ENCODE data around the gene NF2.
A peak's percentile ranks its signal among the peaks of the same experiment; 100 is the strongest.

The NF2 gene

DNA sequence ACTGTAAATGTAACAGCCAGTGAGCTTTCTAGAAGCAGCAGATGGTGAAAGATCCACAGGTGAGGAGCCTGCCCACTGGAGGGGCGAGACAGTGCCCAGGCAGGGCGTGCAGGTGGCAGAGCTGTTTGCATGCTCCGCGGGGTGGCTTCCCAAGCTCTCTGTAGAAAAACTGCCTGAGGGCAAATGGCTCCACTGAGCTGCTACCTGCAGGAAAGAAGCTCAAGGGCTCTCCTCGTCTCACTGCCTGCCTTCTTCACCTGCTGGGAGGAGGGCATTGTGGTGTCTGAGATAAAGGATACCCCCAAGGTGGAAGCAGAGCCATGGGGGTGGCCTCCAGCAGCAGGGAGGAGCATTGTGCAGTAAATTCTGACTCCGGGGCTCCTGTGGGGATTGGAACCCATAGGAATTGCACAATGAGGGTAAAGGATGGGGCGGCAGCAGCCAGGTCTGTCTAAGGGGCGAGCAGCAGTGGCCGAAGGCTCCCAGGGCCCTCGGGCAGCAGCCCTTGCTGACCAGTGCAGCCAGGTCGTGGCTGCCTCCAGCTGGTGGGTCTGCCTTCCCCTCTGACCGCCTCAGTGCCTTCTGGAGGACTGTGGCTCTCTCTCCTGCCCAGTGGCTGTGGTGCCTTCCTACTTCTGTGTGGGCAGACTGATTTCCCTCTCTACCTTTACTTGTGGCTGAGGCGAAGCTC is 88.3 kb downstream of the NF2 start:
- TF ChIP-seq, protein P1, sequence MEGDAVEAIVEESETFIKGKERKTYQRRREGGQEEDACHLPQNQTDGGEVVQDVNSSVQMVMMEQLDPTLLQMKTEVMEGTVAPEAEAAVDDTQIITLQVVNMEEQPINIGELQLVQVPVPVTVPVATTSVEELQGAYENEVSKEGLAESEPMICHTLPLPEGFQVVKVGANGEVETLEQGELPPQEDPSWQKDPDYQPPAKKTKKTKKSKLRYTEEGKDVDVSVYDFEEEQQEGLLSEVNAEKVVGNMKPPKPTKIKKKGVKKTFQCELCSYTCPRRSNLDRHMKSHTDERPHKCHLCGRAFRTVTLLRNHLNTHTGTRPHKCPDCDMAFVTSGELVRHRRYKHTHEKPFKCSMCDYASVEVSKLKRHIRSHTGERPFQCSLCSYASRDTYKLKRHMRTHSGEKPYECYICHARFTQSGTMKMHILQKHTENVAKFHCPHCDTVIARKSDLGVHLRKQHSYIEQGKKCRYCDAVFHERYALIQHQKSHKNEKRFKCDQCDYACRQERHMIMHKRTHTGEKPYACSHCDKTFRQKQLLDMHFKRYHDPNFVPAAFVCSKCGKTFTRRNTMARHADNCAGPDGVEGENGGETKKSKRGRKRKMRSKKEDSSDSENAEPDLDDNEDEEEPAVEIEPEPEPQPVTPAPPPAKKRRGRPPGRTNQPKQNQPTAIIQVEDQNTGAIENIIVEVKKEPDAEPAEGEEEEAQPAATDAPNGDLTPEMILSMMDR (IDR thresholded peaks at IDR 0.05; ENCODE audit: low read depth, low read length), result no peak
- DNase-seq, result no peak
- Histone ChIP-seq H3K4me1 (peaks cover 26% of the 10 kb centered on the region), H3K9me3 (no peaks in the 10 kb centered on the region), H3K36me3 (peaks cover 27% of the 10 kb centered on the region), H3K27me3 (no peaks in the 10 kb centered on the region), H3K4me3 (ENCODE audit: low read depth, low read length) (no peak overlapping the region)

DNA sequence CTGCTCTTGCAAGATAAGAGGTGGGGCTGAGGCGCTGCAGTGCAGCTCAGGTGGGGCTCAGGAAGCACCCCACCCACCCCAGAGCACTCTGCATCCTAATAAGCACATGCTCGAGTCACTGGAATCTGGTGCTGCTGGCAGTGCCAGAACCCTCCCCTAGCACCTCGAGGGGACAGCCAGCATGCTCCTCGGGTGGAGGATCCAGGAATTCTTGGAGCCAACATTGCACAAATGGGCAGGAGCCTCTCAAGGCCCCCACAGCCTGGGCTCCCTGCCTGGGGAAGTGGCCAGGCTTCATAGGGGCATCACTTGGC is 88.9 kb downstream of the NF2 start:
- no peaks in the 10 kb centered on the region for H3K27me3 ChIP-seq
- H3K4me1 ChIP-seq, result peaks cover 26% of the 10 kb centered on the region
- H3K9me3 ChIP-seq, result no peaks in the 10 kb centered on the region
- peaks cover 31% of the 10 kb centered on the region for H3K36me3 ChIP-seq
- H3K4me3 ChIP-seq (ENCODE audit: low read depth, low read length), result no peak overlapping the region
- no peak for DNase-seq
- TF ChIP-seq, protein P1 (IDR thresholded peaks at IDR 0.05; ENCODE audit: low read depth, low read length), result no peak

DNA sequence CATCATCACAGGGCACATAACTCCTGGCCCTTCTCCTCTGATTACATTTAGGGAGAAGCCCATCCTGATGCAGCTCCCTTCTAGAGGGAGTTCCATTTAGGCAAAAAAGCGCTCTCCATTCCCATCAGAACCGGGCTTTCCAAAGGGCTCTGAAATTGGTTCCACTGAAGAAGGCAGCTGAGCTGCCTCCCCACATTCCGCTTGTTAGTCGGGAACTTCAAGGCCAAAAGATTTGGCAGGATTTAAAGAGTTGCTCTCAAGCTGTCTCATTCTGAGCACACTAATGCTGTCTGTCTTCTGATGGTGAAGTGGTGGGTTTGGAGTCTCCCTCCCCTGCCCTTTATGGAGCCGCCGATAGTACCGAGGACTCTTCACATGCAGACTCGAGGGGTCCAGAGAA is 89.7 kb downstream of the NF2 start:
- DNase-seq, result no peak
- peaks cover 31% of the 10 kb centered on the region for H3K36me3 ChIP-seq
- H3K9me3 ChIP-seq, result no peaks in the 10 kb centered on the region
- H3K27me3 ChIP-seq, result no peaks in the 10 kb centered on the region
- TF ChIP-seq, protein P1 (IDR thresholded peaks at IDR 0.05; ENCODE audit: low read depth, low read length), result no peak
- H3K4me3 ChIP-seq (ENCODE audit: low read depth, low read length), result no peak overlapping the region
- H3K4me1 ChIP-seq, result peaks cover 26% of the 10 kb centered on the region

DNA sequence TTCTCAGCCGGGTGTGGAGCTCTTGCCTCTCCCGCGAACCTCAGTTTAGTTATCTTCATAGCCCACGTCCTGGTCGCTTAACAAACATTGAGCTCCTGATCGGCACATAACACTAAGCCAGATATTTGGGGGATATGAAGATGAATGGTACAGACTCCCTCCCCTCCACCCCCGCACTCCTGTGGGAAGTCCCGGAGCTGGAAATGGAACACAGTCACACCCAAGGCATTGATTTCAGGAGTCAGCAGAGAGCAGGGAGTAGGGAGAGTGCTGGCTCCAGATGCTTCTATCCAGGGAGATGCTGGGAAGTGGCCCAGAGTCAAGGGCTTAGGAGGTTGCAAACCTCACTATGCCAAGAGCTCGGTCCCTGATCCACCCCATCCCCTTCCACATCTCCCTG is 90.2 kb downstream of the NF2 start:
- H3K36me3 ChIP-seq, result peaks cover 31% of the 10 kb centered on the region
- DNase-seq, result no peak
- no peaks in the 10 kb centered on the region for H3K27me3 ChIP-seq
- no peaks in the 10 kb centered on the region for H3K9me3 ChIP-seq
- H3K4me3 ChIP-seq (ENCODE audit: low read depth, low read length), result no peak overlapping the region
- TF ChIP-seq, protein P1 (IDR thresholded peaks at IDR 0.05; ENCODE audit: low read depth, low read length), result no peak
- H3K4me1 ChIP-seq, result peaks cover 26% of the 10 kb centered on the region

DNA sequence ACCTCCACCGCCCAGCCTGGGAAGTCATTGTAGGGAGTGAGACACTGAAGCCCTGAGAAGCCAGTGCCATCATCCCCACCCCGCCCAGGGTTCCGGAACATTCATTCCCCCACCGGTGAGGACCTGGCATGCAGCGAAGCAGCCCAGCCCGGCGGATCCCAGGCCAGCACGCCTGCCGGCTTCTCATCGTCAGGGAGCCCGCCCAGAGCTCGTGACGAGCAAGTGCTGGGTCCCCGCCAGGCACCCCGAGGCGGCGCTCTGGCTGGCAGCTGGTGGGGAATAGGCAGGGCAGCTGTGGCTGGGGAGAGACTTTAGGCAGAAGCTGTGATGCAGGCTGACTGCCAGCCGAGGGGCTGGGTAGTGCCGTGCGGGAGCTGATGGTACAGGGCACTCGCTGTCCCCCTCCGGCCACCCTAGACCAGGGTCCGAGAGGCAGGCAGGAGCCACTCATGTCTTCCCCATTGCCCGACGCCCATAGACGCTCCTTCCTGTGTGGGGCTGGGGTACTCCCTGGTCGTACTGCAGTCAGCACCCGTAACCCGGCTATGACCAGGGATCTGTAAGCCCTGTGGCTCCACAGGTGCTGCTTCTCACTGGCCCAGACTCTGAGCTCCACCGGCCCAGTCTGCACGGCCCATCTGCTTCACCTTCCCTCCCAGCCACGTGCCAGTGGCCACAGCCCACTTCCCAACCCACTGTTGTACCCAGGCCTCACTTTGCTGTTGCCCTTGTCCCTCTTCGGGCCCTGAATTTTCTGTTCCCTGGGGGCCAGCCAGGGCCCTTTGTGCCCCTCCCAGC is 91.9 kb downstream of the NF2 start:
- peak; percentile 93 for DNase-seq
- Histone ChIP-seq H3K27me3 (no peaks in the 10 kb centered on the region), H3K9me3 (no peaks in the 10 kb centered on the region), H3K4me3 (ENCODE audit: low read depth, low read length) (no peak overlapping the region), H3K36me3 (peaks cover 25% of the 10 kb centered on the region), H3K4me1 (peaks cover 15% of the 10 kb centered on the region)
- TF ChIP-seq, protein P1 (IDR thresholded peaks at IDR 0.05; ENCODE audit: low read depth, low read length), result 0 out of 2 replicates have a peak, but pooled peaks have one; percentile 2

Measured in BE2C (cell line).